Urinary bladder (tissue), 4 donors: ENCODE data around the gene ATP6V1B1. TPM values are rescaled to one million over a fixed set of nuclear protein-coding genes. Genes with fewer than 3 reads are reported as not detected.

Experiments used
- DNase-seq: peaks from one replicate; pipeline ENCODE4 v3.0.0-alpha.2; 2015; ENCODE audit errors: extremely low spot score
- H3K27ac ChIP-seq: one replicate; pipeline ENCODE4 v1.5.1; 2013; ENCODE audit warnings: low read depth, mild to moderate bottlenecking, moderate library complexity
- H3K36me3 ChIP-seq: one replicate; pipeline ENCODE4 v1.6.1; 2013; ENCODE audit warnings: mild to moderate bottlenecking, moderate library complexity; ENCODE audit not compliant: insufficient read depth
- H3K4me1 ChIP-seq: one replicate; pipeline ENCODE4 v1.6.1; 2013; ENCODE audit warnings: mild to moderate bottlenecking, moderate library complexity; ENCODE audit not compliant: insufficient read depth
- H3K4me3 ChIP-seq: one replicate; pipeline ENCODE4 v1.5.1; 2013; ENCODE audit warnings: low read depth, low read length
- WGBS: extraction: QIAGEN DNeasy Blood & Tissue Kit; methylation state at CpG from one replicate; pipeline ENCODE4 v1.1.7; 2013; 5-methylcytosine and 5-hydroxymethylcytosine counted together
- polyA plus RNA-seq: library from polyadenylated mRNA; stranded (reverse); fragments of 200-250 nt; gene quantifications from one replicate; pipeline ENCODE4 v1.2.3, GENCODE V29; 2013
- total RNA-seq: library from RNA; depleted of rRNA; stranded (reverse); fragments of >200 nt; gene quantifications from one replicate; pipeline ENCODE4 v1.2.3, GENCODE V29; 2014
- donor health status: healthy with polysubstance abuse.
- donor health status: healthy.

Gene ATP6V1B1
- total and polyA plus RNA-seq, 2 donors = 0.27 to 0.63 TPM

DNA sequence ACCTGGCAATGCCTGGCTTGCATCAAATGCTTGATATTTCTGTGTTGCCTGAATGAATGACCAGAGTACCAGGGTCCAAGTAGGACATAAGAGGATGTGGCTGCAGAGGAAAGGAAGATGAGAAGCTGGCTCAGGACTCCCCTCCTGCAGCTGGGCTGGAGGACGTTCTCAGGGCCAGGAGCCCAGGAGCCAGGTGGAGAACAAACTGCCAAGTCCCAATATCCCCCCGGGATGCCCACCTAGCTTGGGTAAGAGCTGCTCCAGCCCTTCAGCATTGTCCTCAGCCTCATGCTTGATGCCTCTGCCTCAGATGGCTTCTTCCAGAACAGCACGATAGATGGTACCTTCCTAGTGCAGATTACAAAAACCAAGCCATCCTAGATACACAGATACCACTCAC is 8.6 kb upstream of the ATP6V1B1 start:
- no peaks in the 10 kb centered on the region for H3K4me1 ChIP-seq
- no peak for DNase-seq
- H3K27ac ChIP-seq = no peak overlapping the region
- H3K36me3 ChIP-seq = no peaks in the 10 kb centered on the region
- 79% methylated on average over 3 of the region's 3 CpGs for whole genome bisulfite sequencing
- H3K4me3 ChIP-seq = no peak overlapping the region

GRCh38 chr2:70927641-70928040 is 8.1 kb upstream of the ATP6V1B1 start:
- no peaks in the 10 kb centered on the region for H3K4me1 ChIP-seq
- H3K27ac ChIP-seq = no peak overlapping the region
- DNase-seq = no peak
- no peak overlapping the region for H3K4me3 ChIP-seq
- no peaks in the 10 kb centered on the region for H3K36me3 ChIP-seq
- WGBS = 91% methylated on average over 9 of the region's 9 CpGs

GRCh38 chr2:70928366-70928765 is 7.3 kb upstream of the ATP6V1B1 start:
- no peaks in the 10 kb centered on the region for H3K36me3 ChIP-seq
- H3K4me3 ChIP-seq = no peak overlapping the region
- H3K27ac ChIP-seq = no peak overlapping the region
- no peaks in the 10 kb centered on the region for H3K4me1 ChIP-seq
- DNase-seq = no peak
- WGBS = 75% methylated on average over 5 of the region's 5 CpGs

DNA sequence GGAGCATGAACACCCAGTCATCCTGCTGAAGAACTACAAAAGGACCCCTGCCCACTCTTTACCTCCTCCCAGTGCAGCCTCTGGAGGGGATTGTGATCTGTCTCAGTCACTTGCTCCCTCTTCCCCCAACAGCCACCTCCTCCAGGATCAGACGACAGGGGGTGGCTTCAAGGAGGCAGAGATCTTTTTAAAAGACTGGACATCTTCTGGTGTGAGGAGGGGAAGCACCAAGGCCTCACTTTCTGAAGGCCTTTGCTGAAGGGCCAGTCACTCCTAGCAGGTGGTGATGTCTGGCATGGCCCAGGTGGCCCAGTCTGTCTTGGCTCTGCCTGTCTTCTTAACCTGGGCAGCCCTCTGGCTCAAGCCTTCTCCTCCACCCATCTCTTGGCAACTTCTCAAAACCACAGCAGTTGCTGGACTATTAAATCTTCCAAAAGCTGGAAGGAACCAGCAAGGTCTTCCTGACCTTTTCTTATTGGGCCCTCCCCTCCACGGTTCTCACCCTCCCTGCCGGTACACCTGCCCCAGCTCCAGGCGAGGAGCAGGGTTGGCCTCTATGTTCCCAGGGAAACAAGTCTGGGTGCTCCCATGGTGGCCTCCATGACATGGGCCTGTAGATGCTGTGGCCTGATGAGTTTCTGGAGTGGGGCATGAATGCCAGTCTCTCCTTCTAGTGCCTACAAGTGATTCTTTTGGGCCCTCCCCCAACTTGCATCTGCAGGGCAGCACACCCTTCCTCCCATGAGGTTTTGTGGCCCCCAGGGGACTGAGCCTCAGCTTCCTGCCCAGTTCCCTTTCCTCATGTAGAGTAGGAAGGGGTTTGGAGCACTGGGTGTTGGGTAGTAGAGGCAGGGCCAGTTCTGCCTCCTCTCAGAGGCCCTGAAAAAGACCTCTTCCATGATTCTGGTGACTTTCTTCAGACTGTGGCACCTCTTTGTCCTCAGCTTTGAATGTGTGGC is 5.0 kb upstream of the ATP6V1B1 start:
- WGBS = 80% methylated on average over 4 of the region's 4 CpGs
- Histone ChIP-seq H3K36me3 (no peaks in the 10 kb centered on the region), H3K4me3 (no peak overlapping the region), H3K4me1 (no peaks in the 10 kb centered on the region), H3K27ac (no peak overlapping the region)
- no peak for DNase-seq

DNA sequence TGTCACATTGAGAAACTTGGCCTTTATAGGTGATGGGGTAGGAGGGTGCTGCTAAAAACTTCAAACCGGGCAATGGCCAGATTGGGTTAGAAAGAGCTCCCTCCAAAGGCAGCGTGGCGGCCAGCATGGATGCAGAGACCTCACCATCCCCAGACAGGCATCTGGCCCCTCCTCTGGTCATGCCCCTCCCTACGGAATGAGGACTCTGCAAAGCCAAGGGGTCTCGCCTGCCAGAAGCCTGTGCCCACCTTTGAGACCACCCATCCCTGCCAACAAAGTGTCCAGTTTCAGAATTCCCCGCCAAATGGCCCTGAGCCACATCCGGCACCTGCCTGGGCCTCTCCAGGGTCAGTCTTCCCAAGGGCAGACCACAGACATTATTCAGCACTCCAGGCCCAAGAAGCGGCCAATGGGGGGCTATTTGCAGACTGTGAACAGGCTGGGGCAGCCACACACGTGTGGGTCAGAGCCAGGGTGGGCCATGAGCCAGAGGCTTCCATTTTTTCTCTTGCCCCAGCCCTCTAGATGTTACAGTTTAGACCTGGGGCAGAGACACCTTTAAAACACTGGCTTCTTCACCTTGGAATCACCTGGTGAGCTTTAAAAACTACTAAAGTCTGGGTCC is 4.2 kb upstream of the ATP6V1B1 start:
- Histone ChIP-seq H3K4me1 (no peaks in the 10 kb centered on the region), H3K4me3 (no peak overlapping the region), H3K27ac (no peak overlapping the region), H3K36me3 (no peaks in the 10 kb centered on the region)
- no peak for DNase-seq
- 61% methylated on average over 9 of the region's 9 CpGs for WGBS

- no peak for DNase-seq
- H3K27ac ChIP-seq = no peak overlapping the region
- H3K36me3 ChIP-seq = no peaks in the 10 kb centered on the region
- WGBS = 89% methylated on average over 21 of the region's 21 CpGs
- H3K4me3 ChIP-seq = no peak overlapping the region
- no peaks in the 10 kb centered on the region for H3K4me1 ChIP-seq
Observed at GRCh38 chr2:70932631-70933230, 3.0 kb upstream of the ATP6V1B1 start.

- no peak for DNase-seq
- Histone ChIP-seq H3K4me1 (no peaks in the 10 kb centered on the region), H3K36me3 (no peaks in the 10 kb centered on the region), H3K27ac (no peak overlapping the region), H3K4me3 (no peak overlapping the region)
- WGBS = 80% methylated on average over 1 of the region's 1 CpG
Observed at GRCh38 chr2:70934981-70935380, 719 bp upstream of the ATP6V1B1 start.

DNA sequence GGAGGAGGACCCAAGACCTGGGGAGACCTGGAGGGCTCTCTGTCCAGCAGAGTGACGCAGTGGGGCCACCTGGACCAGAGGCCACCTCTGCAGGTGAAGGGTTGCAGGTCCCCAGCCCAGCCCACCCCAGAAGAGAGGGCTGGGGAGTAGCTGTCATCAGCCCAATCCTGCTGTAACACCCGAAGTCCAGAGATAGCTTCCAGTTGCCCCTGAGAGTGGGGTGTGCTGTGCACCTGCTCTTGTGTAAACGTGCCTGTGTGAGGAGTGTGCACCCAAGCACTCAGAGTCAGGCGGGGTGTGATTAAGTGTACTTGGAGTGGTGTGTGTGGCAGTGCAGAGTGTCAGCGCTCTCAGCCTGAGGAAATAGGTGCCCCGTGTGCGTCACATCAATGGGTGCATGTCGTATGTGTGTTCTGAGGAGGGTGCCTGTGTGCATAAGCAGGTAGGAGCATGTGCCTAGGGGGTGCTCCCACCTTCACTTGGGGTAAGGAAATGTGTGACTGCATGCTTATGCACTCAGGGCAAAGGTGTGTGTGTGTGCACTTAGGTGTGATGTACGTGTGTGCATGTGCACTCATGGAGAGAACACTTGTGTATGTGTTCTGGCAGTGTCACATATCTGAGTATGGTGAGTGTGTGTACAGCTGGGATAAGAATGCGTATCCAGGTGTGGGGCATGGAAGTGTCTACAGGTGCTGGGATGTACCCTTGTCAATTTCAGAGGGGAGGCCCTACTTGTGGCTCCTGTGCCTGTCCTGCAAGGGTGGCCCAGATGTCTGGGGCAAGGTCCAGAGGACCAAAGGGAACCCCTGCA is 672 bp downstream of the ATP6V1B1 start:
- Histone ChIP-seq H3K27ac (no peak overlapping the region), H3K4me3 (no peak overlapping the region), H3K4me1 (no peaks in the 10 kb centered on the region), H3K36me3 (no peaks in the 10 kb centered on the region)
- WGBS = 78% methylated on average over 10 of the region's 10 CpGs
- DNase-seq = no peak

DNA sequence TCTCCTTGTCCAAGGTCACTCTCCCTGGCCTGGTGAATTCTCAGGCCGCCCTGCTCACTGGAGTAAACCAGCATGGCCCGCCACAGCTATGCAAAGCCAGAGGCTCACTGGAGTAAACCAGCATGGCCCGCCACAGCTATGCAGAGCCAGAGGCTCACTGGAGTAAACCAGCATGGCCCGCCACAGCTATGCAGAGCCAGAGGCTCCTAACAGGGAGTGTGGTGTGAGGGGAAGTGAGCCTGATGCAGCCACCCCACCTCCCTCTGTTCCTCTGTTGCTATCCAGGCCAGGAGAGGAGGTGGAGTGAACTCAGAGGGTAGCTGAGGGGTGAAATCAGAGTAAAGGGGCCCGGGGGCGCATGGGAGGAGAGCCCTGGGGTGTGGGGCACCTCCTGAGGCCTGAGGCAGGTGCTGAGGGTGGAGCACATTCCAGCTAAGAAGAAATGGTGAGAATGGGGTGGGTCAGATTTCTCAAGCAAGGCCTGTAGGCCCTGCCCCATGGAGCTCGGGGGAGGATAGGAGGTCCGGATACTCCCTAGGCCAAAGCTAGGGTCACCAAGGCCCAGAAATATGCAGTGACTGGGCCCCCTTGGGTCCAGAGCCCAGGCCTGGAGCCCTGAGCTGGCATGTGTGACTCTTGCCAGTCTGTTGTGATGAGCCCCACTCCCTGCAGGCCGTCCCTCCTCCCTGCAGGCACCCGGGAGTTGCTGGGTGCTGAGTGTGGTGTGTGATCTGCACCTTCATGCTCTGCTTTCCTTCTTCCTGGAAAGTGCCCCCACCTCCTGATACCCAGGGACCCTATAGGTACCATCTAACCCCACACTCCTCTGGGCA is 1.5 kb downstream of the ATP6V1B1 start:
- Histone ChIP-seq H3K36me3 (no peaks in the 10 kb centered on the region), H3K4me3 (no peak overlapping the region), H3K4me1 (no peaks in the 10 kb centered on the region), H3K27ac (no peak overlapping the region)
- DNase-seq = no peak
- 57% methylated on average over 10 of the region's 10 CpGs for WGBS

- H3K27ac ChIP-seq = no peak overlapping the region
- H3K4me1 ChIP-seq = no peaks in the 10 kb centered on the region
- DNase-seq = no peak
- WGBS = 58% methylated on average over 10 of the region's 10 CpGs
- no peaks in the 10 kb centered on the region for H3K36me3 ChIP-seq
- H3K4me3 ChIP-seq = no peak overlapping the region
Observed at GRCh38 chr2:70937866-70938585, 2.3 kb downstream of the ATP6V1B1 start.

- no peak for DNase-seq
- no peaks in the 10 kb centered on the region for H3K4me1 ChIP-seq
- WGBS = 24% methylated on average over 3 of the region's 3 CpGs
- no peak overlapping the region for H3K27ac ChIP-seq
- H3K36me3 ChIP-seq = no peaks in the 10 kb centered on the region
- H3K4me3 ChIP-seq = no peak overlapping the region
Observed at GRCh38 chr2:70938586-70938950, 2.9 kb downstream of the ATP6V1B1 start.
